T-helper 9 cell (primary cell): ENCODE measurements around the gene NGFR.

Experiments used
- DNase-seq: peaks from one replicate; pipeline ENCODE4 v3.0.0-alpha.2; 2020
- total RNA-seq, 2 donors: gene quantifications; one replicate each; lab custom pipeline; 2026; lab: John Stamatoyannopoulos, UW

Gene NGFR
- 0.21 to 0.97 reads per million in 2 donors for total RNA-seq

GRCh38 chr17:49494986-49495841, at the start of gene NGFR:
NGFR (plus strand) TSS chr17:49495293; CDS start chr17:49495418, 125 bp downstream.
- peak; percentile 43 for DNase-seq

GRCh38 chr17:49445591-49445990, 49.5 kb upstream of the NGFR start:
- no peak for DNase-seq

GRCh38 chr17:49447628-49448302, 47.3 kb upstream of the NGFR start:
- DNase-seq = no peak

- no peak for DNase-seq
Observed at GRCh38 chr17:49450181-49450580, 44.9 kb upstream of the NGFR start.

GRCh38 chr17:49450735-49451134, 44.4 kb upstream of the NGFR start:
- no peak for DNase-seq

GRCh38 chr17:49452201-49452600, 42.9 kb upstream of the NGFR start:
- no peak for DNase-seq

GRCh38 chr17:49452661-49453060, 42.4 kb upstream of the NGFR start:
- no peak for DNase-seq

- no peak for DNase-seq
Observed at GRCh38 chr17:49454050-49454449, 41.0 kb upstream of the NGFR start.

GRCh38 chr17:49455272-49455861, 39.7 kb upstream of the NGFR start:
- DNase-seq = no peak

- DNase-seq = no peak
Observed at GRCh38 chr17:49456183-49456965, 38.7 kb upstream of the NGFR start.

GRCh38 chr17:49457564-49458535, 37.2 kb upstream of the NGFR start:
- DNase-seq = no peak

GRCh38 chr17:49459401-49459984, 35.6 kb upstream of the NGFR start:
- DNase-seq = no peak

- no peak for DNase-seq
Observed at GRCh38 chr17:49460401-49460800, 34.7 kb upstream of the NGFR start.

GRCh38 chr17:49461580-49461979, 33.5 kb upstream of the NGFR start:
- DNase-seq = no peak

- no peak for DNase-seq
Observed at GRCh38 chr17:49464049-49464448, 31.0 kb upstream of the NGFR start.

- DNase-seq = no peak
Observed at GRCh38 chr17:49465331-49465903, 29.7 kb upstream of the NGFR start.

GRCh38 chr17:49466436-49466835, 28.7 kb upstream of the NGFR start:
- DNase-seq = no peak

- no peak for DNase-seq
Observed at GRCh38 chr17:49467175-49467574, 27.9 kb upstream of the NGFR start.

- no peak for DNase-seq
Observed at GRCh38 chr17:49468811-49469385, 26.2 kb upstream of the NGFR start.
